Naive thymus-derived CD4-positive, alpha-beta T cell (primary cell): Measurements from ENCODE around the gene KIF5A. TPM values are rescaled to one million over a fixed set of nuclear protein-coding genes. Genes with fewer than 3 reads are reported as not detected.
A peak's percentile ranks its signal among the peaks of the same experiment; 100 is the strongest.
"Not testable (repeated sequence)": the region's sequence is repeated elsewhere in the genome, so short reads cannot be mapped to it uniquely, and the experiment has no call there.

ENCODE experiments used
- ATAC-seq: fragments of 150-1000 bp; cut with Tn5 transposase; 2 replicates; pipeline ENCODE4 v1.10.0; 2021; ENCODE audit warnings: mild to moderate bottlenecking, moderate library complexity
- CTCF ChIA-PET: fragments of 350-600 bp; sonication (Branson Sonifier 250); formaldehyde crosslinking; loops from one replicate; lab custom pipeline; 2021; ENCODE audit warnings: antibody characterized with exemption; lab: Charles Lee
- POLR2A ChIA-PET: fragments of 350-600 bp; sonication (Branson Sonifier 250); formaldehyde crosslinking; loops from one replicate; lab custom pipeline; 2021; ENCODE audit warnings: antibody characterized with exemption, inconsistent platforms; lab: Charles Lee
- DNase-seq, 9 donors: peaks; one replicate each; pipeline versions ENCODE4 v3.0.0 to v3.0.0-alpha.2; 2020 to 2022; ENCODE audit warnings: mixed read lengths in 1 of 9
- H3K27ac ChIP-seq: one replicate; pipeline ENCODE4 v1.7.0; 2013; ENCODE audit warnings: mild to moderate bottlenecking, low read depth, low read length, moderate library complexity
- H3K27me3 ChIP-seq, 2 donors: one replicate each; pipeline ENCODE4 v1.7.0; 2013; ENCODE audit warnings: low read length in 2 of 2, mild to moderate bottlenecking in 2 of 2, moderate library complexity in 2 of 2; ENCODE audit not compliant: control insufficient read depth in 2 of 2, insufficient read depth in 2 of 2
- H3K36me3 ChIP-seq, 3 experiments: 1 replicate in 2 of 3; 2 replicates in 1 of 3; pipeline ENCODE4 v1.7.0; 2013; ENCODE audit warnings: low read length in 3 of 3, mild to moderate bottlenecking in 3 of 3, moderate library complexity in 1 of 3; ENCODE audit not compliant: insufficient read depth in 3 of 3, control insufficient read depth in 2 of 3
- H3K4me1 ChIP-seq, 2 donors: one replicate each; pipeline ENCODE4 v1.7.0; 2013; ENCODE audit warnings: low read length in 2 of 2, mild to moderate bottlenecking in 2 of 2, moderate library complexity in 1 of 2; ENCODE audit not compliant: control insufficient read depth in 2 of 2, insufficient read depth in 2 of 2
- H3K4me3 ChIP-seq: 2 replicates; pipeline ENCODE4 v1.7.0; 2013; ENCODE audit warnings: mild to moderate bottlenecking, low read length
- H3K9me3 ChIP-seq, 3 experiments: 1 replicate in 2 of 3; 2 replicates in 1 of 3; pipeline ENCODE4 v1.7.0; 2013; ENCODE audit warnings: low read length in 3 of 3; ENCODE audit not compliant: control insufficient read depth in 2 of 3
- H3K27ac Mint-ChIP-seq, 9 donors: one replicate each; pipeline ENCODE4 v1.8.0; 2020 to 2022; ENCODE audit warnings: mixed read lengths in 9 of 9, mild to moderate bottlenecking in 8 of 9, moderate library complexity in 5 of 9, inconsistent platforms in 2 of 9
- H3K27me3 Mint-ChIP-seq, 5 donors: one replicate each; pipeline ENCODE4 v1.8.0; 2021 to 2022; ENCODE audit warnings: mixed read lengths in 5 of 5, mild to moderate bottlenecking in 1 of 5
- H3K36me3 Mint-ChIP-seq, 5 donors: one replicate each; pipeline ENCODE4 v1.8.0; 2020 to 2022; ENCODE audit warnings: mixed read lengths in 5 of 5, mild to moderate bottlenecking in 3 of 5, inconsistent platforms in 1 of 5
- H3K4me1 Mint-ChIP-seq, 7 donors: one replicate each; pipeline ENCODE4 v1.8.0; 2020 to 2022; ENCODE audit warnings: mixed read lengths in 7 of 7, mild to moderate bottlenecking in 3 of 7, inconsistent platforms in 1 of 7
- H3K4me3 Mint-ChIP-seq, 10 donors: one replicate each; pipeline ENCODE4 v1.8.0; 2020 to 2022; ENCODE audit warnings: mild to moderate bottlenecking in 10 of 10, mixed read lengths in 10 of 10, moderate library complexity in 6 of 10, inconsistent platforms in 2 of 10
- H3K9me3 Mint-ChIP-seq, 11 donors: one replicate each; pipeline ENCODE4 v1.8.0; 2020 to 2022; ENCODE audit warnings: mixed read lengths in 11 of 11, mild to moderate bottlenecking in 4 of 11, inconsistent platforms in 1 of 11, moderate library complexity in 1 of 11
- intact Hi-C, 2 donors: fragments of 100-400 bp; cut with micrococcal nuclease; formaldehyde crosslinking; loops; one replicate each; pipeline ENCODE4 v1.15.1; 2023
- polyA plus RNA-seq, 2 donors: library from polyadenylated mRNA; unstranded; fragments of 300-500 nt; fragmentation: Illumina TruSeq; gene quantifications; one replicate each; pipeline ENCODE4 v1.2.3, GENCODE V29; 2021
- total RNA-seq, 6 experiments: library from RNA in 5 of 6; stranded (reverse) in 5 of 6; gene quantifications; 1 replicate in 5 of 6; 2 replicates in 1 of 6; pipeline ENCODE4 v1.2.3 and lab custom pipeline; 2021 to 2026

Gene KIF5A
- total and polyA plus RNA-seq, 7 experiments from 2014 or later: 0.06 to 1.7 (median 1.0) TPM

DNA sequence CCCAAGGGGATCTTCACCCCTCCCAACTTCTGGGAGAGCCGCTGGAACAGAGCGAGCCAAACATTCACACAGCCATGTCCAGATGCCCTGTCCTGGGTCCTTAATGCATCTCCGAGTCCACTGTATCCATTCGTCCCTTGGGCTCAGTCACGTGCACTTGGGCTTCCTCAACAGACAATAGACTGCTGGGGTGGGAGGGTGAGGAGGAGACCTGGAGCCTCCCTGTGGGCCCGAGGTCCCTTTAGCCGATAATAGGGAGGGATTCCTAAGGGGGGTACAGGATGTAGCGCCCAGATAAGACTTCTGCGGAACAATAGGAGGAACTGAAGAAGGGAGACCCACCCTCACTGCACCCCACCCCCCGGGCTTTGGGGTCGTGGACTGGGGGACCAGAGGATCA, 68.1 kb downstream of the KIF5A start:
- H3K27me3 ChIP-seq: peaks cover 11 to 34% of the 10 kb centered on the region in 2 donors
- ATAC-seq: no peak
- H3K36me3 ChIP-seq: no peaks in the 10 kb centered on the region
- Mint-ChIP-seq H3K9me3 (no peaks in the 10 kb centered on the region), H3K36me3 (peaks cover 0 to 5% (median 0%) of the 10 kb centered on the region in 5 donors), H3K27ac (no peak overlapping the region), H3K4me3 (no peak overlapping the region), H3K4me1 (peaks cover 19 to 33% (median 30%) of the 10 kb centered on the region in 7 donors), H3K27me3 (peaks cover 51 to 97% (median 64%) of the 10 kb centered on the region in 5 donors)
- H3K4me3 ChIP-seq: no peak overlapping the region
- intact Hi-C loops: no loop called here
- no peaks in the 10 kb centered on the region for H3K9me3 ChIP-seq
- H3K4me1 ChIP-seq: peaks cover 20 to 30% of the 10 kb centered on the region in 2 donors
- ChIA-PET CTCF (no interaction called here), POLR2A (no interaction called here)
- no peak overlapping the region for H3K27ac ChIP-seq
- DNase-seq: no peak

DNA sequence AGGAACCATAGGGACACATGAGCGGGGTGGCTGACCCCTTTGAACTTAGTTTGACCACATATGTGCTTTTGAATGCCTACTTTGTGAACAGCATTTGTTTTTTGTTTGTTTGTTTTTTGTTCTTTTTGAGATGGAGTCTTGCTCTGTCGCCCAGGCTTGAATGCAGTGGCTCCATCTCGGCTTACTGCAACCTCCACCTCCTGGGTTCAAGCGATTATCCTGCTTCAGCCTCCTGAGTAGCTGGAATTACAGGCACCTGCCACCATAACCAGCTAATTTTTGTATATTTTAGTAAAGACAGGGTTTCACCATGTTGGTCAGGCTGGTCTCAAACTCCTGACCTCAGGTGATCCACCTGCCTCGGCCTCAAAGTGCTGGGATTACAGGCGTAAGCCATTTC, 68.6 kb downstream of the KIF5A start:
- H3K27ac Mint-ChIP-seq, H3K4me3 Mint-ChIP-seq, H3K4me3 ChIP-seq, H3K27ac ChIP-seq, H3K36me3 ChIP-seq, DNase-seq, POLR2A ChIA-PET, ATAC-seq, H3K36me3 Mint-ChIP-seq, H3K9me3 ChIP-seq, intact Hi-C loops, H3K9me3 Mint-ChIP-seq, CTCF ChIA-PET: not testable (repeated sequence)
- peaks cover 11 to 39% of the 10 kb centered on the region in 2 donors for H3K27me3 ChIP-seq
- peaks cover 55 to 97% (median 69%) of the 10 kb centered on the region in 5 donors for H3K27me3 Mint-ChIP-seq
- peaks cover 19 to 33% (median 30%) of the 10 kb centered on the region in 7 donors for H3K4me1 Mint-ChIP-seq
- H3K4me1 ChIP-seq: peaks cover 20 to 30% of the 10 kb centered on the region in 2 donors

- peaks cover 0 to 5% (median 0%) of the 10 kb centered on the region in 5 donors for H3K36me3 Mint-ChIP-seq
- no peak overlapping the region for H3K4me3 ChIP-seq
- intact Hi-C loops: no loop called here
- H3K27me3 ChIP-seq: peaks cover 11 to 41% of the 10 kb centered on the region in 2 donors
- H3K4me3 Mint-ChIP-seq: peak overlapping the region; percentile 9 to 87 (median 48)
- ATAC-seq (no peak), DNase-seq (no peak)
- CTCF ChIA-PET: interaction anchor here (2.0 to 4.0 kb wide), 2 partner anchors 13 to 36 kb away, joined by 8 to 72 read pairs; partner anchors contain the start of gene DTX3
- H3K9me3 Mint-ChIP-seq: no peaks in the 10 kb centered on the region
- no peaks in the 10 kb centered on the region for H3K36me3 ChIP-seq
- H3K27ac Mint-ChIP-seq: no peak overlapping the region
- H3K4me1 Mint-ChIP-seq: peaks cover 19 to 33% (median 30%) of the 10 kb centered on the region in 7 donors
- POLR2A ChIA-PET: no interaction called here
- no peaks in the 10 kb centered on the region for H3K9me3 ChIP-seq
- H3K4me1 ChIP-seq: peaks cover 20 to 30% of the 10 kb centered on the region in 2 donors
- no peak overlapping the region for H3K27ac ChIP-seq
- peaks cover 61 to 97% (median 74%) of the 10 kb centered on the region in 5 donors for H3K27me3 Mint-ChIP-seq
These were observed 69.2 kb downstream of the KIF5A start for GRCh38 chr12:57618966-57619433.

- peak in 1 of 9 donors; percentile 27 for DNase-seq
- Mint-ChIP-seq H3K27me3 (peaks cover 68 to 97% (median 81%) of the 10 kb centered on the region in 5 donors), H3K27ac (no peak overlapping the region), H3K4me3 (peak overlapping the region in 9 of 10 donors; percentile 9 to 87 (median 53)), H3K36me3 (peaks cover 0 to 5% (median 0%) of the 10 kb centered on the region in 5 donors), H3K9me3 (no peaks in the 10 kb centered on the region), H3K4me1 (peaks cover 19 to 33% (median 30%) of the 10 kb centered on the region in 7 donors)
- H3K4me3 ChIP-seq: no peak overlapping the region
- ChIA-PET CTCF (interaction anchor here (1.6 to 4.0 kb wide), 3 partner anchors 14 to 36 kb away, joined by 6 to 72 read pairs (median 8); partner anchors contain the start of gene DTX3), POLR2A (interaction anchor here (0.6 to 1.4 kb wide), 4 partner anchors 9 to 246 kb away, joined by 3 to 8 read pairs (median 4); partner anchors contain the start of genes ARHGEF25 and PIP4K2C)
- peaks cover 20 to 30% of the 10 kb centered on the region in 2 donors for H3K4me1 ChIP-seq
- peak; percentile 61 for ATAC-seq
- H3K27me3 ChIP-seq: peaks cover 11 to 41% of the 10 kb centered on the region in 2 donors
- no peaks in the 10 kb centered on the region for H3K9me3 ChIP-seq
- intact Hi-C loops: loop anchor here (2.0 to 10.0 kb wide), 3 partner anchors 13 to 375 kb away; partner anchors contain the start of gene PIP4K2C (in 1 of the 2)
- H3K27ac ChIP-seq: no peak overlapping the region
- no peaks in the 10 kb centered on the region for H3K36me3 ChIP-seq
These were observed 69.8 kb downstream of the KIF5A start for GRCh38 chr12:57619434-57620244.

DNA sequence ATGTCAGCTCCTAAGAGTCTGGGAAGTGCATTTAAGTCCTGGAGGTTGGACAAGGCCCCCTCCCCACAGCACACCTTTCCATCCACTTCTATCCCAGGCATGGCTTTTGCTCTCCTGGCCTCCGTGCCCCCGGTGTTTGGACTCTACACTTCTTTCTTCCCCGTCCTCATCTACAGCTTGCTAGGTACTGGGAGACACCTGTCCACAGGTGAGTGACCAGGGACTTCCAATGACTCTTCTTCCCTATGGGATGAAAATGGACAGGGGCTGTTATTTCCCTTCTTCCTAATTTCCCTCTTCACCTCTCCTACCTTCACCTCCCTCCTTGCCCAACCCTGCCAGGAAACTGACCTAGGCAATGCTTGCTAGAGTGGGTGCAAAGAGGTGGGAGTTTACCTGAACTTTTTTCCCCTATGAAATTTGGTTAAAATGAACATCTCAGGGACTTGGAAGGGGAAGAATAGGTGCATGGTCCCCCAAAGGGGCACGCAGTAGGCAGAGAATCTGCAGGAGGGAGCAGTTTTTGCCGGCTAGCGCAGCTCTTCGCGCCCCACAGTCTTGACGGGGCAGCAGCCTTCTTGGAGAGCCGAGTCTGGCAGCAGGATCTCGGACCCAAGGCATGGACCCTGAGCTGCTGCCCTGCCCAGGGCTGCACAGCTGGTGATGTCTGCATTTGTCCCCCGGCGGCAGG, 70.5 kb downstream of the KIF5A start:
- intact Hi-C loops: loop anchor here (2.0 to 10.0 kb wide), 3 partner anchors 14 to 376 kb away; partner anchors contain the start of gene PIP4K2C (in 1 of the 2)

More for the DNA sequence above, 70.5 kb downstream of the KIF5A start:
- ChIA-PET POLR2A (interaction anchor here (0.6 to 1.7 kb wide), 7 partner anchors 10 to 1613 kb away, joined by 3 to 8 read pairs (median 3); partner anchors contain the start of genes ARHGEF25 and PIP4K2C), CTCF (interaction anchor here (0.9 to 4.0 kb wide), 11 partner anchors 8 to 162 kb away, joined by 3 to 72 read pairs (median 3); partner anchors contain the start of genes DTX3 and GLI1)
- H3K36me3 Mint-ChIP-seq: peaks cover 0 to 5% (median 0%) of the 10 kb centered on the region in 5 donors
- Histone ChIP-seq H3K9me3 (no peaks in the 10 kb centered on the region), H3K4me3 (peak overlapping the region; percentile 54), H3K36me3 (no peaks in the 10 kb centered on the region), H3K4me1 (peaks cover 20 to 30% of the 10 kb centered on the region in 2 donors), H3K27me3 (peaks cover 11 to 41% of the 10 kb centered on the region in 2 donors), H3K27ac (no peak overlapping the region)
- H3K9me3 Mint-ChIP-seq: no peaks in the 10 kb centered on the region
- peak overlapping the region; percentile 59 to 87 (median 80) for H3K4me3 Mint-ChIP-seq
- H3K27ac Mint-ChIP-seq: peak overlapping the region in 2 of 9 donors; percentile 21 to 32
- H3K4me1 Mint-ChIP-seq: peaks cover 19 to 33% (median 30%) of the 10 kb centered on the region in 7 donors
- no peak for DNase-seq
- no peak for ATAC-seq
- H3K27me3 Mint-ChIP-seq: peaks cover 74 to 98% (median 86%) of the 10 kb centered on the region in 5 donors
